Neuronal stem cell (in vitro differentiated cells): ENCODE results near the gene SGSM2.
A peak's percentile ranks its signal among the peaks of the same experiment; 100 is the strongest.

ENCODE experiments used
- DNase-seq: peaks from one replicate; pipeline ENCODE4 v3.0.0-alpha.2; 2013; ENCODE audit warnings: low spot score
- H2AFZ ChIP-seq: one replicate; pipeline ENCODE4 v1.6.1; 2013; ENCODE audit warnings: mild to moderate bottlenecking, low read length, inconsistent platforms
- H2AK5ac ChIP-seq: 2 replicates; pipeline ENCODE4 v1.6.1; 2013; ENCODE audit warnings: low read depth, mild to moderate bottlenecking, inconsistent platforms, low read length, moderate library complexity, mixed read lengths
- H2BK120ac ChIP-seq: 2 replicates; pipeline ENCODE4 v1.6.1; 2013; ENCODE audit warnings: low read depth, mild to moderate bottlenecking, inconsistent platforms, low read length, moderate library complexity, mixed read lengths
- H2BK12ac ChIP-seq: one replicate; pipeline ENCODE4 v1.6.1; 2013; ENCODE audit warnings: low read length, inconsistent platforms
- H2BK15ac ChIP-seq: 2 replicates; pipeline ENCODE4 v1.6.1; 2013; ENCODE audit warnings: mild to moderate bottlenecking, low read length, inconsistent platforms, mixed read lengths
- H2BK5ac ChIP-seq: one replicate; pipeline ENCODE4 v1.6.1; 2013; ENCODE audit warnings: inconsistent platforms, mild to moderate bottlenecking, low read length, moderate library complexity
- H3K14ac ChIP-seq: one replicate; pipeline ENCODE4 v1.6.1; 2013; ENCODE audit warnings: low read length, inconsistent platforms
- H3K18ac ChIP-seq: 2 replicates; pipeline ENCODE4 v1.6.1; 2013; ENCODE audit warnings: low read length, inconsistent platforms
- H3K23ac ChIP-seq: 2 replicates; pipeline ENCODE4 v1.6.1; 2013; ENCODE audit warnings: low read depth, mild to moderate bottlenecking, mixed read lengths, low read length, inconsistent platforms; ENCODE audit not compliant: poor library complexity
- H3K27ac ChIP-seq: replicated peaks from 3 replicates; pipeline ENCODE4 v1.5.1; 2013; ENCODE audit warnings: low read length, inconsistent platforms
- H3K27me3 ChIP-seq, 3 experiments: 2 replicates each; pipeline ENCODE4 v1.6.1; 2013; ENCODE audit warnings: low read length in 3 of 3, mild to moderate bottlenecking in 2 of 3, inconsistent platforms in 1 of 3, low read depth in 1 of 3, mixed read lengths in 1 of 3, moderate library complexity in 1 of 3; ENCODE audit not compliant: control insufficient read depth in 3 of 3, insufficient read depth in 3 of 3
- H3K36me3 ChIP-seq, 2 donors: replicated peaks in 1 of 2; 2 replicates each; pipeline ENCODE4 v1.6.1; 2013; ENCODE audit warnings: low read length in 2 of 2; ENCODE audit not compliant: control insufficient read depth in 2 of 2, insufficient read depth in 2 of 2
- H3K4ac ChIP-seq: 2 replicates; pipeline ENCODE4 v1.6.1; 2013; ENCODE audit warnings: inconsistent platforms, mild to moderate bottlenecking, low read length, moderate library complexity
- H3K4me1 ChIP-seq, 2 donors: 1 replicate in 1 of 2; 2 replicates in 1 of 2; pipeline ENCODE4 v1.6.1; 2013; ENCODE audit warnings: low read length in 2 of 2, low read depth in 1 of 2; ENCODE audit not compliant: control insufficient read depth in 2 of 2, insufficient read depth in 1 of 2
- H3K4me2 ChIP-seq: one replicate; pipeline ENCODE4 v1.6.1; 2013; ENCODE audit warnings: mild to moderate bottlenecking, low read length, inconsistent platforms; ENCODE audit not compliant: insufficient read depth, poor library complexity, severe bottlenecking
- H3K4me3 ChIP-seq, 2 donors: 2 replicates each; pipeline ENCODE4 v1.5.1; 2013; ENCODE audit warnings: low read length in 2 of 2, mild to moderate bottlenecking in 2 of 2, inconsistent platforms in 1 of 2, moderate library complexity in 1 of 2
- H3K79me1 ChIP-seq: one replicate; pipeline ENCODE4 v1.6.1; 2013; ENCODE audit warnings: low read depth, mild to moderate bottlenecking, inconsistent platforms, low read length, moderate library complexity
- H3K9ac ChIP-seq: one replicate; pipeline ENCODE4 v1.6.1; 2013; ENCODE audit warnings: mild to moderate bottlenecking, low read depth, low read length, inconsistent platforms; ENCODE audit not compliant: poor library complexity
- H3K9me3 ChIP-seq, 2 donors: replicated peaks in 1 of 2; 2 replicates each; pipeline versions ENCODE3 to v1.6.1; 2013; ENCODE audit warnings: low read length in 2 of 2, mild to moderate bottlenecking in 2 of 2, inconsistent platforms in 1 of 2, low read depth in 1 of 2, mixed read lengths in 1 of 2, moderate library complexity in 1 of 2; ENCODE audit not compliant: control insufficient read depth in 2 of 2, insufficient read depth in 1 of 2
- H4K8ac ChIP-seq: one replicate; pipeline ENCODE4 v1.6.1; 2013; ENCODE audit warnings: low read depth, mild to moderate bottlenecking, inconsistent platforms, low read length, moderate library complexity
- H4K91ac ChIP-seq: one replicate; pipeline ENCODE4 v1.6.1; 2013; ENCODE audit warnings: low read length, low read depth, mild to moderate bottlenecking, inconsistent platforms; ENCODE audit not compliant: poor library complexity
- WGBS, 2 donors: extraction: QIAGEN DNeasy Blood & Tissue Kit; methylation state at CpG; one replicate each; pipeline ENCODE4 v1.1.7; 2013; ENCODE audit warnings: missing lambda C conversion rate in 2 of 2, mixed read lengths in 1 of 2; ENCODE audit not compliant: insufficient read length in 2 of 2, insufficient replicate concordance in 1 of 2; ENCODE audit errors: extremely low coverage in 2 of 2; 5-methylcytosine and 5-hydroxymethylcytosine counted together

The SGSM2 gene

DNA sequence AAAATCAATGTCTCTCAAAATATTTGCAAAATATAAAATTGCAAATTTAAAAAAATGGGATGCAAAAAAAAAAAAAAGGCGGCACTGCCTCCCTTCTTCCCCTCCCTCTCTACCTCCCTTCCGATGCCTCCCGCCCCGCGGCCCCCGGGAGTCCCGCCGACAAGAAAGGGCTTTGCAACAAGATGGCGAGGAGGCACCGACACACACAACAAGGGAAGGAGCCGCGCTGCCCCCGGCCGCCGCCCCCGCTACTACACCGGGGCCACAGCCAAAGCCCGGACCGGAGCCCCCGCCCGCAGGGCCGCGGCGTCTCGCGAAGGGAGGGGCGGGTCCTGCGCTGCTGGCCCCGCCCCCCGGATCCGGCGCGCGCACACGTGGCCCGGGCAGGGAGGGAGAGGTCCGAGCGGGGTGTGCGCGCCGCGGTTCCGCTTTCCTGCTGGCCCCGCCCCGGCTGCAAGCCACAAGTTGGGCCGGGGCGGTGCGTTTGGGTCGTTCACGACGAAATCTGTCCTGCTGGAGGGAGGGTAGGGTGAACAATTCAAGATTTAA, 63.6 kb downstream of the SGSM2 start, which contains the start of gene MNT:
Gene MNT (minus strand): TSS at position 184 of the 549 bp plus-strand sequence. CDS start 348 bp downstream, outside the sequence.
- no peaks in the 10 kb centered on the region for H3K9me3 ChIP-seq
- H2BK12ac ChIP-seq: peak within 1 kb of the TSS; percentile 47
- H3K14ac ChIP-seq: peak within 1 kb of the TSS; percentile 75
- peak within 1 kb of the TSS; percentile 98 for H2BK120ac ChIP-seq
- H3K4me3 ChIP-seq: peak within 1 kb of the TSS; percentile 97 to 99
- peak; percentile 94 for DNase-seq
- no peak within 1 kb of the TSS for H4K8ac ChIP-seq
- peak within 1 kb of the TSS; percentile 87 for H3K27ac ChIP-seq
- peak within 1 kb of the TSS; percentile 93 for H4K91ac ChIP-seq
- H2BK15ac ChIP-seq: peak within 1 kb of the TSS; percentile 88
- H3K9ac ChIP-seq: peak within 1 kb of the TSS; percentile 95
- no peaks in the 10 kb centered on the region for H3K27me3 ChIP-seq
- peaks cover 3% of the 10 kb centered on the region for H3K79me1 ChIP-seq
- peak within 1 kb of the TSS; percentile 94 for H3K18ac ChIP-seq
- peak within 1 kb of the TSS; percentile 95 for H2AK5ac ChIP-seq
- peak within 1 kb of the TSS; percentile 96 for H2BK5ac ChIP-seq
- WGBS, 2 donors: no CpG with 5 or more reads among the region's 51 CpGs
- H3K36me3 ChIP-seq: peaks cover 0 to 7% of the 10 kb centered on the region in 2 donors
- H3K4ac ChIP-seq: peak within 1 kb of the TSS; percentile 95
- peak within 1 kb of the TSS; percentile 100 for H3K23ac ChIP-seq
- peak within 1 kb of the TSS; percentile 100 for H3K4me2 ChIP-seq
- H3K4me1 ChIP-seq: peaks cover 27 to 42% of the 10 kb centered on the region in 2 donors
- H2AFZ ChIP-seq: peak within 1 kb of the TSS; percentile 97

DNA sequence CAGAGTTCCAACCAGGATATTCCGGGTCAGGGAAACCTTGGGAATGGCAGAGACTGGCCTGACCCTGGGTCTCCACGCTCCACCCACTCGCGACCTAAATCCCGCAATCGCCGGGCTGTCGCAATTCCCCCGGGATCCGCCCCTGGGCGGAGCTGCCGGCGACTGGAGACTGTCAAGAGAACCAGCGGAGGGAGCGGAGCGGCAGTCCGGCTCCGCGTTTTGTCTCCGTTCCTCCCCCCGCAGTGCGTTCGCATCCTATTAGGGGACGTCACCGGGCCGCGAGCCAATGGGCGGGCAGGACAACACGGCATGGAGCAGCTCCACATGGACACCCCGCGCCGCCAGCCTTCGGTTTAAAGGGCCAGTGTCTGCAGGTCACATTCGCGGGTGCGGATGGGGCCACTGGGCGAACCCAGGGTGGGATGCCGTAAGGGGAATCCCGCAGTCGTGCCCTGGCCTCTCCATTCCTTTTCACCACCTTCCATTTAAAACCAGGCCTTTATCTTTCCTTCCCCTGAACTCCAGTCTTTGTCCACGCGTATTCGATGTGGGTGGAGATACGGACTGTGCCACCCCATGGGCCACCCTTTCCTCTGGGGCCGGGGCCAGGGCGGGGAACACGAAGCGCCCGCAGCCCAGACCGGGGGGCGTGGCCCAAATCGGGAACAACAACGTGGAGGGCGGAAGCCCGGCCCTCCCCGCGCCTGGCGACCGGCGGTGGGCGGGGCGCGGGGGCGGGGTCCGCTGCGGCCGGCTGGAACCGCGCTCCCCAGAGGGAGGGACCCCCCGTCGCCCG, 64.3 kb downstream of the SGSM2 start:
- no peaks in the 10 kb centered on the region for H3K27me3 ChIP-seq
- peak; percentile 99 for DNase-seq
- H3K27ac ChIP-seq: peak overlapping the region; percentile 87
- peak overlapping the region; percentile 88 to 99 for H3K4me3 ChIP-seq
- H2BK120ac ChIP-seq: no peak overlapping the region
- no peak overlapping the region for H2BK12ac ChIP-seq
- no peak overlapping the region for H3K4ac ChIP-seq
- H3K9me3 ChIP-seq: no peaks in the 10 kb centered on the region
- no peak overlapping the region for H3K9ac ChIP-seq
- peak overlapping the region; percentile 81 for H3K18ac ChIP-seq
- peaks cover 22 to 36% of the 10 kb centered on the region in 2 donors for H3K4me1 ChIP-seq
- H2BK15ac ChIP-seq: no peak overlapping the region
- H2AFZ ChIP-seq: peak overlapping the region; percentile 97
- no peak overlapping the region for H4K91ac ChIP-seq
- H3K4me2 ChIP-seq: peak overlapping the region; percentile 95
- peaks cover 0 to 7% of the 10 kb centered on the region in 2 donors for H3K36me3 ChIP-seq
- H3K23ac ChIP-seq: no peak overlapping the region
- no peak overlapping the region for H2BK5ac ChIP-seq
- no CpG with 5 or more reads among the region's 72 CpGs for WGBS, 2 donors
- H2AK5ac ChIP-seq: no peak overlapping the region
- no peak overlapping the region for H3K14ac ChIP-seq
- H3K79me1 ChIP-seq: peaks cover 3% of the 10 kb centered on the region
- H4K8ac ChIP-seq: no peak overlapping the region

DNA sequence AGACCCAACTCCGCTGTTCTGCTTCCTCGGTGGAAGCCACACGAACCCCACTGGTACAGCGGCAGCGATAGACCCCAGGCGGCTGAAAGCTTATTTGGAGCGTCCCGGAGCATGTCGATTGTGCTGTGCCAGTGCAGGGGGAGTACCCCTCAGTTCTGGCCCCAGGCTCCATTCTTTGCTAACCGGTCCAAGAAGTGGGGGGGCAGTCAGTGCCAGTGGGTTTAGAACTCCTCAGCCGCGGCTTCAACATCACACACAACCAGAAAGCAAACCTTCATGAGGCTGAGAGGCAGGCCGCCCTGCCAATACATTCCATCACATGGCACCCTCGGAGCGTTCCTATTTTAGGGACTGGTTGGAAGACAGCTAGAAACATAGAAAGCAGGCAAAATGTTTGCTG, 65.2 kb downstream of the SGSM2 start:
- H2AFZ ChIP-seq: peak overlapping the region; percentile 72
- H3K79me1 ChIP-seq: peaks cover 3% of the 10 kb centered on the region
- WGBS, 2 donors: no CpG with 5 or more reads among the region's 15 CpGs
- peaks cover 25 to 37% of the 10 kb centered on the region in 2 donors for H3K4me1 ChIP-seq
- peaks cover 0 to 7% of the 10 kb centered on the region in 2 donors for H3K36me3 ChIP-seq
- H2BK120ac ChIP-seq: no peak overlapping the region
- no peak overlapping the region for H4K91ac ChIP-seq
- no peaks in the 10 kb centered on the region for H3K27me3 ChIP-seq
- H2BK12ac ChIP-seq: no peak overlapping the region
- H4K8ac ChIP-seq: no peak overlapping the region
- peak overlapping the region; percentile 90 for H3K18ac ChIP-seq
- H3K14ac ChIP-seq: no peak overlapping the region
- H3K4me3 ChIP-seq: peak overlapping the region; percentile 79 to 99
- H3K9me3 ChIP-seq: no peaks in the 10 kb centered on the region
- H3K4me2 ChIP-seq: peak overlapping the region; percentile 95
- peak overlapping the region; percentile 72 for H3K9ac ChIP-seq
- no peak for DNase-seq
- H2AK5ac ChIP-seq: peak overlapping the region; percentile 79
- H3K23ac ChIP-seq: no peak overlapping the region
- no peak overlapping the region for H3K27ac ChIP-seq
- H2BK5ac ChIP-seq: peak overlapping the region; percentile 26
- H3K4ac ChIP-seq: no peak overlapping the region
- peak overlapping the region; percentile 30 for H2BK15ac ChIP-seq

DNA sequence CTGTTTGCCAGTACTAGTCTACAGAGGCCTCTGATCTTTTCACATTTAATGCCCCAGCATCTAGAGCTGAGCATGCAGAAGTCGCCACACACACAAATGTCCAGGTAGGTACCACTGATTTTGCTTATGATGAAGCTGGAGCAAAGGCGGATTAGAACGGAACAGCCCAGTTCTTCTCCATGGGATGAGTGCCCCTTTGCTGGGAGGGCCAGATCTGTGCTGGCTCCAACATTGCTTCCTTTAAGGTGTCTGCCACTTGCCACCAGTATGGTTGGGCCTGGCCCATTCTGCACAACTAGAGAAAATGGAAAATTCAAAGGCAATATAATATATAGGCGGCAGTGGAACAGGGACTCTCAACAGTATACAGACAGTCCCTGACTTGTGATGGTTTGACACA, 65.7 kb downstream of the SGSM2 start:
- H2BK15ac ChIP-seq: no peak overlapping the region
- no peak overlapping the region for H3K4ac ChIP-seq
- WGBS, 2 donors: no CpG with 5 or more reads among the region's 4 CpGs
- peak overlapping the region; percentile 79 for H2AK5ac ChIP-seq
- H3K9me3 ChIP-seq: no peaks in the 10 kb centered on the region
- H2BK12ac ChIP-seq: no peak overlapping the region
- H3K9ac ChIP-seq: no peak overlapping the region
- H3K23ac ChIP-seq: no peak overlapping the region
- H3K36me3 ChIP-seq: peaks cover 0 to 7% of the 10 kb centered on the region in 2 donors
- no peak overlapping the region for H3K14ac ChIP-seq
- no peak overlapping the region for H3K18ac ChIP-seq
- peaks cover 3% of the 10 kb centered on the region for H3K79me1 ChIP-seq
- DNase-seq: no peak
- peaks cover 24 to 33% of the 10 kb centered on the region in 2 donors for H3K4me1 ChIP-seq
- H4K8ac ChIP-seq: no peak overlapping the region
- no peak overlapping the region for H4K91ac ChIP-seq
- no peak overlapping the region for H2AFZ ChIP-seq
- no peak overlapping the region for H3K4me3 ChIP-seq
- no peak overlapping the region for H2BK120ac ChIP-seq
- H3K27ac ChIP-seq: no peak overlapping the region
- H2BK5ac ChIP-seq: no peak overlapping the region
- no peaks in the 10 kb centered on the region for H3K27me3 ChIP-seq
- no peak overlapping the region for H3K4me2 ChIP-seq
